T-helper 1 cell (primary cell): ENCODE data around the gene ADRA2C.
"Not testable (repeated sequence)": the region's sequence is repeated elsewhere in the genome, so short reads cannot be mapped to it uniquely, and the experiment has no call there.

Experiments used
- DNase-seq, 5 donors: peaks; one replicate each; pipeline ENCODE4 v3.0.0-alpha.2; 2012 to 2020

Gene ADRA2C

GRCh38 chr4:3801521-3801920 lies 35.3 kb downstream of the ADRA2C start:
- no peak for DNase-seq

DNA sequence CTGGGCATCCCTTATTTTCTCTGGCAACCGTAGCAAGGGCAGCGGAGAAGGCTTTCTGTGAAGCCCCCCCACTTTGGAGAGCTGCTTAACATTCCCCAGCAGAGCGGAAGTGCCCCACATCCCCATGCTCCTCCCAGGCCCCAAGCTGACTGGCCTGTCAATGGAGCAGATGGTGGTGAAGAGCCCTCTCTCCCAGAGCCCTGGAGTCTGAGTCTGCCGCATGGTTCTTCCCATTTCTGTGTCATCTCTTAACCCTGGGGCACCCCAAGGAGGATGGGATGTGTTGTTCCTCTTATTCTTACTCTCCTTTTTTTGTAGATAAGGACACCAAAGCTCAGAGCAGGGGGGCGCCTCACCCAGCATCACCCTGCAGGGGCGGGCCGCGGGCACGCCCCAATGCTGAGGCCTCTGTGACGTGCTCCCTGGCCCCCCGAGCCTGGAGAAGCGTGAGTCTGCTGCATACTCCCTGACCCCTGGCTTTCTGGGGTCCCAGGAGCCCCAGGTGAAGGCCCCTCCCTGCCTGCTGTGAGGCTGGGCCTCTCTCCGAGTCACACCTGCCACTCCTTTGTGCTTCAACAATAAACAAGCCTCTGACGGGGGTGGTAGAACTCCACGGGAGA lies 35.9 kb downstream of the ADRA2C start:
- DNase-seq: no peak

GRCh38 chr4:3802571-3803474 lies 36.6 kb downstream of the ADRA2C start:
- no peak for DNase-seq

DNA sequence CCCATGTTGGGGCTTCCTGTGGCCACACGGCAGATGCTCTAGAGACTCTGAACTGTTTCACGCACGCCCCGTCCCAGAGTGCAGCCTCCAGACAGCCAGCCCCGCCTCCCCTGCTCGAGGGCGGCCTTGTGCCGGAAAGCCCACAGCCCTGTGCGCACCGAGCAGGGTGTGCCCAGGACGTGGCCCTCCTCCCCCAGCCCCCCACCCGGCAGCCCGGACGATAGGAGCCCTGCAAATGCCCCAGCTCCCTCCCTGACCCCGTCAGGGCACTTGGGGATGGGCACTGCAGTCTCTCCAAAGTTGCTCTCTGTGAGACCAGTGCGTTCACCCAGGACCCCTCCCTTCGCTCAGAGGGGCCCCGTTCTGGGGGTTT lies 37.3 kb downstream of the ADRA2C start:
- DNase-seq: no peak

GRCh38 chr4:3803946-3804345 lies 37.8 kb downstream of the ADRA2C start:
- no peak for DNase-seq

GRCh38 chr4:3805026-3805425 lies 38.8 kb downstream of the ADRA2C start:
- DNase-seq: no peak

- no peak for DNase-seq
Observed at GRCh38 chr4:3805731-3806130, 39.5 kb downstream of the ADRA2C start.

DNA sequence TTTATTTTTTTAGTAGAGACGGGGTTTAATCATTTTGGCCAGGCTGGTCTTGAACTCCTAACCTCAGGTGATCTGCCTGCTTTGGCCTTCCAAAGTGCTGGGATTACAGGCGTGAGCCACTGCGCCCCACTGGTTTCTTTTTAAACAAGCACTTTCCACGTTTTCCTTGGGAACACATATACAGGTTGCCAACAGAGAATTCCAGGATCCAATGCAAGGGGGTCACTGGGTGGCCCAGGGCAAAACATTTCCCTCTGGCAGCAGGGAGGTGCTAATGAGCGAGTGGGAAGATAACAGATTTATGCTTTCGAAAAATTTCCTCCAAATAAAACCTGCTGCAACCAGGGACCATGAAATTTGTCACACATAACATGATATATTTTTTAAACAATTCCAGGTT lies 41.1 kb downstream of the ADRA2C start:
- no peak for DNase-seq

DNA sequence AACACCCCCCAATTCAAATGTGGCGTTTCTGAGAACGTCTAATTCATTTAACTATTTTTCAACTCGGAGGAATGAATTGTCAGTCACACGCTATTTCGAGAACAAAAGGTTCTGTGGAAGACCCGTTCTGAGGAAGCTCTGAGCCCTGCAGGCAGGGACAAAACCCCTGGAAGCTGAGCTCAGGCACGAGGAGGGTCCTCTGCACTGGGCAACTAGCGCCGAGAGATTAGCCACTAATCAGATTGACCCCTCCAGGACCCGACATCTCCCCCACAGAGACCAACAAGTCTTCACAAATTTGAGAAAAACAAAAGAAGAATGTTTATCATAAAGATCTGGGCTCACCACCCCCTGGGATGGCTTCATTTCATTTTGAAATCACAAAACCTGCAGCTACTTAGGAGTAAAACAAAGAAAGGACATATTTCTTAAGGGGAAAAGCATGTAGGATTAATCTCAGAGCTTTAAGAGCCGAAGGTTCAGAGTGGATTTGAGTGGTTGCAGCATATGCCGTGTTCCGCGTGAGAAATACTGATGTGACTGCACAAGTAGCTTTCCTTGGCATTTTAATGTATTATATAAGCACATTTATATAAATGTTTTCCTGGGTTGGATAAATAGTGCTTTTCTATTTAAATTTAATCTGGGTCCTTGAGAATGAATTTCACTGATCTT lies 41.8 kb downstream of the ADRA2C start:
- DNase-seq: no peak

- no peak for DNase-seq
Observed at GRCh38 chr4:3808597-3808996, 42.4 kb downstream of the ADRA2C start.

DNA sequence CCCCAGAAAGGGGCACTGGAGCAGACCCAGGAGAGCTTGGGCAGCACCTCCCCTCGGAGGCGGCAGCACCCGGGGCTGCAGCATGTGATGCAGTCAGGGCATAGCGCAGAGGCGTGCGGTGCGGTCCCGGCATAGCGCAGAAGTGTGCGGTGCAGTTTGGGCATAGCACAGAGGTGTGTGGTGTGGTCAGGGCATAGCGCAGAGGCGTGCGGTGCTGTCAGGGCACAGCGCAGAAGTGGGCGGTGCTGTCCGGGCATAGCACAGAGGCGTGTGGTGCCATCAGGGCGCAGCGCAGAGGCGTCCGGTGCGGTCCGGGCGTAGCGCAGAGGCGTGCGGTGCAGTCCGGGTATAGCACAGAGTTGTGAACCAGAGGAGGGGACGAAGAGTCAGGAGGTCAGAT lies 42.8 kb downstream of the ADRA2C start:
- no peak for DNase-seq

GRCh38 chr4:3809451-3810110 lies 43.4 kb downstream of the ADRA2C start:
- DNase-seq: no peak

DNA sequence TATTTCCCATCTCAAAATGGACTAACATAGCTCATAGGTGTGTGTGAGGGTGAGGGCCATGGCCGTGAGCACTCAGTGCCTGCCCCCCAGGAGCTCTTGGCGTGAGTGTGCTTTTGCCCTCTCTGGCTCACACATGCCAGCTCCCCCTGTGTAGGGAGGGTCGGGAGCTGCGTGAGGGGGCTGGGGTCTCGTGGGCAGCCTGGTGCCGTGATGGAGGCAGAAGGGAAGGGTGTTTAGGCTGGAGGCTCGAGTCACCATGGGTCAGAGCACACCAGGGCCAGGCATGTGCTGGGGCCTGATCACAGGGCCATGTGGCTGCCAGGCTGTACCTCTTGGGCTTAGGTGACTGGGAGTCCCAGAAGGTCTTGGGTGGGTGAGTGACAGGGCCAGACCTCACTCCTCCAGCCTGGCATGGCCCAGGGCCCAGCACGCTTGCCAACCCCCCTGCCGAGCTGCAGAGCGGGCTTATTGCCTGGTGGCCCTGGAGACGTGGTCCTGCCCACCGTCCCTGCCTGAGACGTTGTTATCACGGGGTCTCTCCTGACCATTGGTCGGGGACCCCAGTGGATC lies 44.0 kb downstream of the ADRA2C start:
- DNase-seq: no peak

DNA sequence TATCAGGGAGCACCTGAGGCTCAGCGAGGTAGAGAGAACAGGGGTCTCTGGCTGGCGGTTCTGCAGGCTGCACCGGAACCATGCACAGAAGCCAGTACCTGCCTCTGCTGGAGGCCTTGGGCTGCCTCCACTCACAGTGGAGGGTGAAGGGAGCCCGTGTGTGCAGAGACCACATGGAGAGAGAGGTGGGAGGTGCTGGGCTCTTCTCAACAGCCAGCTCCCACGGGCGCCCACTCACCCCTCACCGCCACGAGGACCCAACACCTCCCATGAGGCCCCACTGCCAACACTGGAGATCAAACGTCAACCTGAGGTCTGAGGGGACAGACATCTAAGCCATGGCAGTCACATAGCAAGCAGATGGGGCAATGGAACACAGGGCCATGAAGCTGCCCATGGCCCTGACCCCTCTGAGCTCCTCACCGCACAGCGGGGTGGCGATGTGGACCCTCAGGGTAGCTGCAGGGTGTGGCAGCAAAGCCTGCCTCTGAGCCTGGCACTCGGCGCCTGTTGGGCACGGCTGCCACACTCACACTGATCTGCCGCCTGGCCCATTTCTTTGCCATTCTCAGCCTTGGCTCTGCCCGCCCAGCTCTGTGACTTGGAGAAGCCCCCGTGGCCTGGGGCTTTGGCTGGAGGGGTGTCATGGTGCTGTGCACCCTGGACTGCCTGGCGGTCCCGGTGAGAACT lies 44.8 kb downstream of the ADRA2C start:
- no peak for DNase-seq

- no peak for DNase-seq
Observed at GRCh38 chr4:3811621-3812020, 45.4 kb downstream of the ADRA2C start.

DNA sequence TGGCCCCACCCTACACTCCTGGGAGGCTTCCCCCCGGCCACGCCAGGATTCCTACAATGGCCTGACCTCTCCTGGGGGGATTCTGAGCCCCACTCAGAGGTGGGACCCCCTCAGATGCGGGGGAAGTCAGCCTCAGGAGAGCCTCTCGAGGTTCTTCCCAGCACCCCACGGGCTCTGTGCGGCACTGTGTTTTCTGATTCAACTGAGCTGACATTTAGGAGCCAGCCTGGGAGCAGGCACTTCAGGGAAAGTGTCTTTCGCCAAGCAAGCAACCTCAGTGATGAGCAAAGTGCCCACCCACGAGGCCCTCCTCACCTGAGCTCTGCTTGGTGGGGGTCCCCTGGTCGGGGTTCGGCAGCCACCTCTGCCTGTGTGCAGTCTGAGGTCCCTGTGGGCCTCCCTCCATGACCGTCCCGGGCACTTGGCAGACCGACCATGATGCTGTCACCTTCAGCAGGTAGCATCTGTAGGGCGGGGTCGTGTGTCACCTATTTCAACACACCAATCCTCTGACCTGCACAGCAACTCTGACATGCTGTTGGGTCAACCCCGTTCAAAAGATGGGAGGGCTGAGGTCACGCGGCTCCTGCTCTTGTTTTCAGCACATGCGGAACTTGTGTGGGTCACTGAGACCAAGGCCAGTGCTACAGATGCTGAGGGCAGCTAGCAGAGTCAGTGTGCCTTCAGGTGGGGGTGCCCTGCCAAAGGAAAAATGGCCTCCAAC lies 46.2 kb downstream of the ADRA2C start:
- DNase-seq: no peak

DNA sequence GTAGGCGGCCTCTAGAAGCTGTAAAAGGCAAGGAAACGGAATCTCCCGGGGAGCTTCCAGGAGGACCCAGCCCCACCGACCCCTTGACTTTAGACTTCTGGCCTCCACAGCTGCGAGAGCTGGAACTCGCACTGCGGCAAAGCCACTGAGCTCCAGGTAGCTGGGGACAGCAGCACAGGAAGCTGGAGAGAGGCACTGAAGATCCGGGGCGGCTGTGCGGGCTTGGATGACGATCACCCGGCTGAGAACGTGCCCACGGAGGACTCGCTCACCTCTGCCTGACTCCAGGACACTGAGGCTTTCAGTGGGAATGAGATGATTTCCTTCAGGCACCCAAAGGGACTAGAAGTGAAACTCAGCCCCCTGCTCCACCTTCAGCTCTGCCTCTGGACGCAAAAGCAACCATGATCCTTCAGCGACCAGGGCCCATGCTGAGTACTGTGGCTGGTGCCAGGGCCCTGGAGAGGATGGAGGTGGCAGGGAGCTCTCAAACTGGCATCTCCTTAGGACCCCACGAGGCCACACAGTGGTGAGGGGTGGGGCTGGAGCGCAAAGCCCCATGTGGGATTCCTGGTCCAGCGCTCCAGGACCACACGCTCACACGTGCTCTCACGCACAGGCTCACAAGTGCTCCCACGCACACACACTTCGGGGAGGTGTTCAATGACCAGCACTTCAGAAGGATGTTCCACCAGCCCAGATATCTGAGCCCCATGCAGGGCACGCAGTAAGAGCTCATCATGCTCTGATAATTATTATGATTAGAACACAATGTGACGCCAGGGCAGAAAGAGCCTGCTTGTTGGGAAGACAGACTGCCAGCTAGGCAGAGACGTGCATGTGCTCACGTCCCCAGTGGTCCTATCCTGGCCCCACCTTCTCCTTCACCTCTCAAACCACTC lies 47.2 kb downstream of the ADRA2C start:
- no peak for DNase-seq

DNA sequence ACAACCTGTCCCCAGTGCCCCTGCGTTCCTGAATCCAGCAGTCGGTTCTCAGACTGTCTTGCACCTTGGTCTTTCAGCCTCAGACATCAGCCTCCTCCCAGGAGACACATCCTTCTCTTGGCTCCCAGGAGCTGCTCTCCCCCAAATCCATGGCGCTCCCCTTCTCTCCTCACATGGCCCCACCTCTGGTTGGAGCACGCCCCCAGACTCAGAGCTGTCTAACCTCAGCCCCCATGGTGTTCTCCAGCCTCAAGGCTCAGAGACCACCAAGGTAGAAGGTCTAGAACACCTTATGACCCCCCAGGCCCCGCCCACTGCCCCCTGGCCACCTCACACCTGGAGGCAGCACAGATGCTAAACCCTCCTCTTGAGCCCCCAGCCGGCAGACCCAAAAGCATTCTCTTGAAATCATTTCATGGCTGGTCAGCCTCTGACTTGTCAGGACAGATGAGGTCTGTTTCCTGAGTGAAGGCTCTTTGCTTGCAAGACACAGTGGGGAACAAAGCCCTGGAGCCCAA lies 47.9 kb downstream of the ADRA2C start:
- no peak for DNase-seq

GRCh38 chr4:3814838-3815237 lies 48.7 kb downstream of the ADRA2C start:
- not testable (repeated sequence) for DNase-seq

DNA sequence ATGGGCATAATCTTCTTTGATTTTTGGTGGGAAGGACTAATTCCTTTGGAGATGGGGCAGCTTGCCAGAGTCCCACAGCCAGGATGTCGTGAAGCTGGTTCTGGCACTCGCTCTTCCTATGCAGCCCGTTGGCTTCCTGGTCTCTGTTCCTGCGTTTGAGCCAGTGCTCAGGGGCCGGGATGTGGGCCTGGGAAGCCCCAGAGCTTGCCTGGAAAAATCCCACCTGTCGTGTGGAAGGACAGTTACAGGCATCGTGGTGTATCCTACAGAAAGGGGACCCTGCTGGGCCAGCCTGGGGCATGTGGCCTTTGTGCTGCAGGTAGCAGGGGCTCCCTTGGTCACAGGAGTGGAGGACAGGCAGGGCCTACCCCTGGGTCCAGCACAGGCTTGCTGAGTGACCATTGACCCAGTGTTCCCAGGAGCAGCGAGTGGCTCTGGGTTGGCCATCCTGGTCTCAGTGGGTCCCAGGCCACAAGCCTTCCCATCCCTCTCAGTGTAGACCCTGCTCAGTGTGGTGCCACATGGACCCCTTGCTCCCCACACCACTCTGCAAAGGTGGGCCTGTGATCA lies 50.2 kb downstream of the ADRA2C start:
- no peak for DNase-seq
